NCI-H1436 treated with DMSO at 0.1 percent for 48 hours (cell line): ENCODE results near the gene SPRR1B.
"Not testable (repeated sequence)": the region's sequence is repeated elsewhere in the genome, so short reads cannot be mapped to it uniquely, and the experiment has no call there.

ENCODE experiments used
- DNase-seq: peaks from one replicate; lab custom pipeline; 2025; lab: John Stamatoyannopoulos, UW

The SPRR1B gene

DNA sequence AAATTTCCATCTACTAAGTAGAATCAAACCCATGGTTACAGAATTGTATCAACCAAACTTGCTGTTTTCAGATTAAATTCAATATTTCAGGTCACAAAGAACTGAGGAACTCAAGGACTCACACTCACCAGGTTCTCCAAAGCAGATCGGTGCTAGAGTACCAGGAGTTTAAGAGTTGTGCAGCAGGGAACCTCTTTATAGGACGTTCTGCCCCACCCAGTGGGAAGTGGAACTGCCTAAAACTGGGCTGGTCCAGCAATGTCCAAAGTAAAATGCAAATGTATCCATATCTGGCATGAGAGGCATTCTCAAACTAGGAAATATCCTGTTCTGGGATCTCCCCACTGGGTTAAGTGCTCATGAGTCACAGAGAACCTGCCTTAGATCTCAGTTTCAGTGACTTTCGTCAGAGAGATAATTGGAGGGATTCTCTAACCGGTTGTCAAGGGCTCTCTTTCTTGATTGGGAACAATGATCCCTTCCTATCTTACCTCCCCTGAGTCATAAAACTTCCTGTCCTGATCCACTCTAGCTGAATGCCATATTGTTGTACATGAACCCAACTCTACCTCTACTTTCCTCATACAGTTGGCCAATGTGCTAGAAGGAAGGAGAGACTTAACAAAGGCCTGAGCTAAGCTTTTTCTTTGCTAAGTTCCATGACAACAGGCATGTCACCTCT lies 10.1 kb downstream of the SPRR1B start, which contains the start of gene SPRR2D:
Gene SPRR2D, minus strand, starts transcription at position 171 of the 682 bp plus-strand sequence. CDS start 774 bp downstream, outside the sequence.
- DNase-seq: no peak

GRCh38 chr1:153049211-153049610 lies 18.2 kb downstream of the SPRR1B start:
- no peak for DNase-seq

DNA sequence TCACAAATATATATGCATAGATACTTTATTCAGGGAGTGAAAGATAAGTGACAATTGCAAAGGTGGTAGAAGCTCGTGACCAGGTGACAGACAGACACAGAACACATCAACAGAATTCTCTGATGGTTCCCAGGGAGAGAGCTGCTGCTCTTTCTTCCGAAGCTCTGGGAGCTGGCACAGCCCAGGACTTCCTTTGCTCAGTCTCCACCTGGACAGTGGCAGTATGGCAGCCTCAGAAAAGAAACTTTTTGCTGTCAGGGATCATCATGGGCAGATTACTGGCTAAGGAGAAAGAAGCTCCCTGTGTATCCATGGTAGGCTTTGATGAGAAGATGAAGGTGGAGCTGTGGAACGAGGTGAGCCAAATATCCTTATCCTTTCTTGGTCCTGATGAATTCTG lies 25.1 kb downstream of the SPRR1B start:
- not testable (repeated sequence) for DNase-seq

- no peak for DNase-seq
These were observed 26.4 kb downstream of the SPRR1B start, which contains the start of gene SPRR2A for GRCh38 chr1:153057375-153057774. Gene SPRR2A (minus strand): TSS chr1:153057512. CDS start chr1:153056735, 777 bp downstream.

DNA sequence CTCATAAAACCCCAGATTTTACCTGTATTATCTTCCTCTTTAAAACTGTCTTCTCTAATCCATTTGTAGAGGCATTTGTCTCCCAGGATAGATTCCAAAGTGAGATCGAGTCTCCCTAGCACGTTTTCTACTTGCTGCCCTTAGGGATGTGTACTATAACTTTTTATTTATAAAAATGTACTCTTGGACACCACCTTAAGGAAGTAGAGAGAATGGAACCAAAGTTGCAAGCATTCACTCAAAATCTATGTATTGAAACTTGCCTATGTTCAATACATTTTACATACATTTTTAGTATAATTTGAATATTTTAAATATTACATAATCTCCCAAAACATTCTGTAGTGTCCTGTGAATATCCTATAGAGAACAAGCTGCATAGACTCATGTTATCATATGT lies 27.2 kb downstream of the SPRR1B start:
- no peak for DNase-seq

DNA sequence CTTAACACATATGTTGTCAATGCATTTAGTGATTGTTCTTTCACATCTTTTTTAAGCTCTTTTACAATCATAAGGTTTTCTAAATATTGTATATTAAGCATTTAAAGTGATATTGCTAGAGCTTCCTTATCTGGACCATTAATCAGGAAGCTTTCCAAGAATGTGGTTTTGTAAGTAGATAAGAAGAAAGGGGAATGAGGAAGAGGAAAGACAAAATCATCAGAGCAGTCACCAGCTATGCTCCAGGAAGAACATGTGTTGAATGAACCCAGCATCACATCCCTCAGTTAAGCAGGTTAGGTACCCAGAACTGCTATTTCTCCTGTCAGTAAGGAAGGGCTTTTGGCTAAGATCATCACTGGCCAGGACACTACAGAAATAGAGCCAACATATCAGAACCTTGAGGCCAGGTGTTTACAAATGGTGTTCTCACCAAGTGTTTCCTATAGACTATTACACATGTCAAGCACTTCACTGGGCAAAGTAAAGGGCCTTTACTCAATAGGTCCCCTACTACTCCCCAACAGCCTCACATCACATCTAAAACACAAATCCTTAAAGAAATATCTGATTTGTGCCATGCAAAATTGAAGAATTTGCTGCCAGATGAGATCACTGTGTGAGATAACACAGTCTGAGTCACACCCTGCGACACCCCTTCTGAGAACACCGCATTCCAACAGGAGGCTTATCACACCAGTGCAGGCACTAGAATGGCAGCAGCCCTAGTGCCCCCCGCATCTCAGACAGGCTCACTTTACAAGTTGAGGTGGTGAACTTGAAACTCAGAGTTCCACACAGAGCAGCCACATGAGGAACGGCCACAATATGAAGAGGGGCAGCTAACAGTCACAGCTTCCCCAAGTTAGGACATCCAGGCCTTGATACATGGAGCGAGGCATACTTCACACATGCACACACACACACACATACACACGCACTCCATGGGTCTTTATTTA lies 28.1 kb downstream of the SPRR1B start:
- DNase-seq: no peak

DNA sequence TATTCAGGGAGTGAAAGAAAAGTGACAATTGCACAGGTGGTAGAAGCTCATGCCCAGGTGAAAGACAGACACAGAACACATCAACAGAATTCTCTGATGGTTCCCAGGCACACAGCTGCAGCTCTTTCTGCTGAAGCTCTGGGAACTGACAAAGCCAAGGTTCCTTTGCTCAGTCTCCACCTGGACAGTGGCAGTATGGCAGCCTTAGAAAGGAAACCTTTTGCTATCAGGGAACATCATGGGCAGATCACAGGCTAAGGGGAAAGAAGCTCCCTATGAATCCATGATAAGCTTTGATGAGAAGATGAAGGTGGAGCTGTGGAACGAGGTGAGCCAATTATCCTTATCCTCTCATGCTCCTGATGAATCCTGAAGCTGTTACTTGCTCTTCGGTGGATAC lies 39.2 kb downstream of the SPRR1B start:
- no peak for DNase-seq

DNA sequence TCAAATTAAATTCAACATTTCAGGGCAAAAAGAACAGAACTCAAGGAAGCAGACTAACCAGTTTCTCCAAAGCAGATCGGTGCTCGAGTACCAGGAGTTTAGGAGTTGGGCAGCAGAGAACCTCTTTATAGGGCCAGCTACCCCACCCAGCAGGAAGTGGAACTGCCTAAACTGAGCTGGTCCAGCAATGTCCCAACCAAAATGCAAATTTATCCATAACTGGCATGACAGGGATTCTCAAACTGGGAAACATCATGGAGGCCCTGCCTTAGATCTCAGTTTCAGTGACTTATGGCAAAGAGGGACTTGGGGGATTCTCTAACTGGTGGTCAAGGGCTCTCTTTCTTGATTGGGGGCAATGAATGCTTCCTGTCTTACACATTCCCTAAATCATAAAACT lies 40.5 kb downstream of the SPRR1B start, which contains the start of gene SPRR2B:
Gene SPRR2B, minus strand, starts transcription at position 101 of the 400 bp plus-strand sequence. CDS start 772 bp downstream, outside the sequence.
- DNase-seq: no peak

- DNase-seq: no peak
These were observed 42.1 kb downstream of the SPRR1B start for GRCh38 chr1:153072806-153073726.

DNA sequence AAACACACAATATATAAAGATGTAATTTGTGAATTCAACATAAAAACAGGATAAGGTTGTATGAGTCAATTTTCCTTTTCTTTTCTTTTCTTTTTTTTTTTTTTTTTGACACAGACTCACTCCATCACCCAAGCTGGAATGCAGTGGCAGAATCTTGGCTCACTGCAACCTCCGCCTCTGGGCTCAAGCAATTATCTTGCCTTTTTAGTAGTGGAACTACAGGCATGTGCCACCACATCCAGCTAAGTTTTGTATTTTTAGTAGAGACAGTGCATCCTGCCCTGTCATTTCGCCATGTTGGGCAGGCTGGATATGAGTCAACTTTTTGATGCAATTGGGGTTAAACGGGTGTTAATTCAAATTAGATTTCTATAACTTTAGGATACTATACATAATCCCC lies 50.7 kb downstream of the SPRR1B start:
- no peak for DNase-seq
